Measurements from ENCODE around the gene TRAF5.
"Not testable (repeated sequence)": the region's sequence is repeated elsewhere in the genome, so short reads cannot be mapped to it uniquely, and the experiment has no call there.

Gene TRAF5

DNA sequence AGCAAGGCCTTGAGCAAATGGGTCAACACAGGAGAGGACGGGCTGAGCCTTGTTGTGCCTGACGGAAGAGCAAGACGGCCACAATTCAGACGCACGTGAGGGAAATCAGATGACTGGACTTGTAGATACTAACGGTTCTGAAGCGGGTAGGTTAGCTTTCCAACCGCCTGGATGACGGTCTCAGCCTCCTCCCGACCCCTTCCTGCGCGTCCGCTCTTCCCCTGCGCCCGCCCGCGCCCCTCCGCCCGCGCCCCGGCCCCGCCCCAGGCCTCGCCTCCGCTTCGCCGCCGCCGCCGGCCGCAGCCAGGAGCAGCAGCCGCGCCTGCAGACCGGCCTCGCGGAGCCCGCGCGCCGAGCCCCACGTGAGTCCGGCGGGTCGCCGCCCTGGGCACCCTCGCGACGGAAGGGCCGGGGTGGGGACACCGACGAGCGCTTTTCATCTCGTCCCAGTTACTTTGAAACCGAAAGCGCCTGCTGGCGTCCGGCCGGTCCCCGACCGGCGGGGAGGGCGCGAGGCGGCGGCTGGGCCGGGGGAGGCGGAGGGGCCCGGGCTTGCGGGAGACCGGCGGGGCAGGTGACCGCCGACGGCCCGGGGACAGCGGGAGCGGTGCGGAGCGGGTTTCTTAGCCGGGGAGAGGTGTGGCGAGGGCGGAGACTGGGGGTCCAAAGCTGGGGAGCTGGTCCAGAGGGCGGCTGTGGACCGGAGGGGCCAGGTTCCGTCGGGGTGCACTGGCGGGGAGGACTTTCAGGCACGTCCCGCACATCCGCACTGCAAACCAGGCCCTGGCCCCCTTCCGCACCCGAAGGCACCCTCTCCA, at the start of gene TRAF5:
TSS of gene TRAF5 (plus strand) at position 306 of the 818 bp plus-strand sequence. CDS start 26,407 bp downstream, outside the sequence.
- FAIRE-seq, result no peak
- peak; percentile 59 for DNase-seq (ENCODE audit: insufficient read length, low spot score)

GRCh38 chr1:211279340-211279739, 47.3 kb upstream of the TRAF5 start:
- DNase-seq (ENCODE audit: insufficient read length, low spot score), result no peak
- FAIRE-seq, result no peak

DNA sequence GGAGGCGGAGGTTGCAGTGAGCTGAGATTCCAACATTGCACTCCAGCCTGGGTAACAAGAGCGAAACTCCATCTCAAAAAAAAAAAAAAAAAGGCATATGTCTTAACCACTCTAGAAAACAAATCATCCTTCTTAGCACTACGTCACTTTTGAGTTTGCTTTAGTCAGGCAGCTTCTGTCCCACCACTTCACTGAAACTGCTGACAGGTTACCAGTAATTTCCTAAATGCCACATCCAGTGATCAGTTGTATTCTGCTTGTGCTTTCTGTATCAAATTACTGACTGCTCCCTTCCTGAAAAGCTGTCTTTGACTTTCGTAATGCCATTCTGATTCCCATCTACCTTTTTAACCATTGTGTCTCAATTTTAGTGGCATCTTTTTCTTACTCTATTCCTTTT, 45.7 kb upstream of the TRAF5 start:
- FAIRE-seq, result no peak

DNA sequence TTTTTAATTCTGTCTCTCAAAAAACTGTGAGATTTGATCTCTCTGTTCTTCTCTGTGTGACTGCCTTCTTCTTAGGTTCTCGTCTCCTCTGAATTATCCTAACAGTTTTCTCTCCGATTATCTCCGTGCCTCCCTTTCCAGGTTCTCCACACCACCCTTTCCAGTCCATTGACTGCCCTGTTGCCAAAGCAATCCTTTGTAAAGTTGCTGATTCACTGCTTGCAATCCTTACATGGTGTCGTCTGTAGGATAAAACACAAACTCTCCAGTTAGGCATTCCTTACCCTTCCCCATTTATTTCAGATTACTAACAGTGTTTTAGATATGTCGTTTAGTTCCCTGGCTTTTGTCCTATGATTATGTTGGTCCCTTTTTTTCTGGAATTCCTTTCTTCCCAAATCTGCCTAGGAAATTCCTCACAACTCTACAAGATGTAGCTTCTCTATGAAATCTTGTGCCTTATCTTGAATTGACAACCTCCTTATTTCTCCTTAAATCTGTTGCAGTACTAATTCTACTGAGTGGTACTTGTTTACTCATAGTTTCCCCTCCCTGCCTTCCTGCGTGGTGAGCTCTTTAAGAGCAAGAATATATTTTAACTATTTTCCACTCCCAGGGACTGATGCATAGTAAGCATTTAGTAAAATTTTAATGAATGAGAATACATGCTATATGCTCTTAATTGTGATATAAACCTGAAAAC, 45.2 kb upstream of the TRAF5 start:
- DNase-seq (ENCODE audit: insufficient read length, low spot score) (no peak), FAIRE-seq (no peak)

More for the DNA sequence above, 45.7 kb upstream of the TRAF5 start:
- no peak for DNase-seq (ENCODE audit: insufficient read length, low spot score)

DNA sequence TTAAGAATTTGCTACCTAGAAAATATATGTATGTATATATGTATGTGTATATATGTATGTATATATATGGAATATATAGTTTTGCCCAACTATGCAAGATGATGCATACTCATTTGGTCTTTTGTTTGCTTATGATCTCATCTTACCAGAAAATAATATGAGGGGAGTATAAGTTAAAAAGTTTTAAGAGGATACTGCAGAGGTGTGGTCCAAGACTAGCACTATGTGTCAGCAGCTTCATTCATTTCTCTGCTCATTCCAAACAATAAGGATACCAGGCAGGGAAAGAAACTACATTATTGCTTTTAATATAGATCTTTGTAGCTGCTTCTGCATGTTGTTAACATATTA, 44.6 kb upstream of the TRAF5 start:
- DNase-seq (ENCODE audit: insufficient read length, low spot score) (no peak), FAIRE-seq (no peak)

DNA sequence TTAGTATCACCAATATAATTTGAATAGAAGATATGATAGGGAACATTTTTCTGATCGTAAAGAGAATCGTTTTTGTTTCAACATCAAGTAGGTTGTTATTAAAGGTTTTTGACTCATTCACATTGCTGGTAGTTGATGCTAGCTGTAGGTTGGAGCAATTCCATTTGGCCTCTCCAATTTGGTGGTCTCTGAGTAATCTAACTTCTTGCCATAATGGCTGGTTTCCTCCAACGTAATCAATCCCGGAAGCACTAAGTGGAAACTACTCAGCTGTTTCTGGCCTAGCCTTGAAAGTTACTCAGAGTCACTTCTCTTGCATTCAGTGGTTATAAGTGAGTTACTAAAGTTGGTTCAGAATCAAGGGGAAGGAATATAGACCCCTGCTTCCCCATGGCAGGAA, 41.4 kb upstream of the TRAF5 start:
- FAIRE-seq, result no peak
- DNase-seq (ENCODE audit: insufficient read length, low spot score), result no peak

DNA sequence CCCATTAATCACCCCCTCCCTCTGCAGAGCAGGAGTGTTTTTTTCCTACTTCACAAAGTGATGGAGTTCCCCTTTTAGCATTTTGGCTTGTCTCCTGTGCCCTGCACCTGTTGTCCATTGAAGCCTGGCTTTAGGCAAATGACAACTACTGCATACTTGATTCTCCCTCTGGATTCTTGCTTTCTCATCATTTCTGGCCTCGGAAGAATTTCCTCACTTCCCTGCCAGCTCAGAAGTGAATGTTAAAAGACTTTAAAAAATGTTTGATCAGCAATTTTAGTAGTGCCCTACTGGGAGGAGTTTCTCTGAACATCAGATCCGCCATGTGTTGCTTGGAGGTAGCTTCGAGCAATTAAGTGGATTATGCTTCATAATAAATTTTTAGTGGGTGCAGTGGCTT, 39.4 kb upstream of the TRAF5 start:
- DNase-seq (ENCODE audit: insufficient read length, low spot score) (no peak), FAIRE-seq (no peak)

DNA sequence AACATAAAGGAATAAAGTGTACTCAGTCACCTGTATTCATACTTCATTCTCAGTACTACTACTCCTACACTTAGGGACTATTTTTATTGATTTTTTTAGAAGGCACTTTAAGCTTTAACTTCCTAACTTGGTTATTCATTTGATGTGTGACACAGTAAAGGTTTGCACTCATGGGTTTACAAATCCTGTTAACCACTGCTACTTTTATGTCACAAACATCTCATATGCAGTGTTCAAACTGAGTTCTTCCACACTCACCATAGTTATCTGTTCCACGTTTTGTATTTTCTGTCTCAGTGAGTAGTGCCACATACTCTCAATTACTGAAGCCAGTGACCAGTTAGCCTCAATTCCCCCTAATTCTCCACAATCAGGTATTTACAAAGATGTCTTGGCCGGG, 34.2 kb upstream of the TRAF5 start:
- DNase-seq (ENCODE audit: insufficient read length, low spot score) (no peak), FAIRE-seq (no peak)

- DNase-seq (ENCODE audit: insufficient read length, low spot score), result no peak
- no peak for FAIRE-seq
These were observed 30.2 kb upstream of the TRAF5 start for GRCh38 chr1:211296396-211296795.

DNA sequence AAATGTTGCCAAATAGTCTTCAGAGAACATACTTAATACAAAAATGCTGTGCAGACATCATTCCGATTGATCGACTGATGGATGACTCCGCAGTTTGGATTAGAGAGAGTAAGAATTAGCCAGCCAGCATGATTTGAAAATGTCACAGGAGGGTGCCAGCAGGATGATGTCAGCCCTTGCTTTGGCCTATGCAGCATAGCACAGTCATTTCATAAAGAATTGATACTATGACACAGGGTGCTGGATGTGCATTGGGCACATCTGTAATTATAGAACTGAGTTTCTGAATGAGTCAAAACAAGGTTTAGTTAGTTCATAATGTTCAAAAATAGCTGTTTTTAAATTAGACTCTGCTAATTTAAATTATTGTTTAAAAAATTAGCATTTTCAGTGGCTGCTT, 21.6 kb upstream of the TRAF5 start:
- FAIRE-seq (peak; percentile 52), DNase-seq (ENCODE audit: insufficient read length, low spot score) (no peak)

DNA sequence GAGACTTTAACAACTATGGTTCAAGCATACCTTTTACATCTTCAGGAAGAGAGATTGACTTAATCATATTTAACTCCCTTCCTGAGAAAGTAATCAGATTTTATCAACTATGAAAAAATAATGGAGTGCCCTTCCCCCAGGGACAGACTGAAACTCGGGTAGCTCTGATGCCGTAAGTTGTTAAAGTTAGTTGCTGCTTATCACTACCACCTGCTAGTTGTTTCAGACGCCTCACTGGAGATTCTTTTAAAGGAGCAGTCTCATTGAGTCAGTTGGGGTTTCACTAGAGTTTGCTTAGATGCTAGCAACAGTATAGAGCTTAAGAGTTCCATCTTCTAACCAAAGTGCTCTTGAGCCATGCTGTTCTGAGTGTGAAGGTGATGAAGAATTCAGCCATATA, 17.0 kb upstream of the TRAF5 start:
- FAIRE-seq (no peak), DNase-seq (ENCODE audit: insufficient read length, low spot score) (no peak)

- FAIRE-seq (no peak), DNase-seq (ENCODE audit: insufficient read length, low spot score) (no peak)
These were observed 13.2 kb upstream of the TRAF5 start for GRCh38 chr1:211313392-211313791.

GRCh38 chr1:211318576-211319280, 7.9 kb upstream of the TRAF5 start:
- DNase-seq (ENCODE audit: insufficient read length, low spot score) (no peak), FAIRE-seq (no peak)

DNA sequence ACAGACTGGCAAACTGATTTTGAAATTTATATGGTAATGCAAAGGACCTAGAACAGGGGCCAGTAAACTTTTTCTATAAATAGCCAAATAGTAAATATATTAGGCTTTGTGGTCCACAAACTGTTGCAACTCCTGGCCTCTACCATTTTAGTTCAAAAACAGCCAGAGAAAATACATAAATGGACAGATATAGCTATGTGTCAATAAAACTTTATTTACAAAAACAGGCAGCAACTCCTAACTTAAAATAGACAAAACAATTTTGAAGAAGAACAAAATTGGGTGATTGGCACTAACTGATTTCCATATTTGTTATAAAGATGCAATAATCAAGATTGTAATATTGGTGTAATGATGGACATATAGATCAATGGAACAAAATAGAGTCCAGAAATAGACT, 6.7 kb upstream of the TRAF5 start:
- FAIRE-seq, result no peak

GRCh38 chr1:211320980-211321379, 5.7 kb upstream of the TRAF5 start:
- no peak for DNase-seq (ENCODE audit: insufficient read length, low spot score)
- FAIRE-seq, result peak; percentile 70

More for the DNA sequence above, 6.7 kb upstream of the TRAF5 start:
- DNase-seq (ENCODE audit: insufficient read length, low spot score), result no peak

- not testable (repeated sequence) for FAIRE-seq
These were observed 5.0 kb upstream of the TRAF5 start for GRCh38 chr1:211321646-211322045.

DNA sequence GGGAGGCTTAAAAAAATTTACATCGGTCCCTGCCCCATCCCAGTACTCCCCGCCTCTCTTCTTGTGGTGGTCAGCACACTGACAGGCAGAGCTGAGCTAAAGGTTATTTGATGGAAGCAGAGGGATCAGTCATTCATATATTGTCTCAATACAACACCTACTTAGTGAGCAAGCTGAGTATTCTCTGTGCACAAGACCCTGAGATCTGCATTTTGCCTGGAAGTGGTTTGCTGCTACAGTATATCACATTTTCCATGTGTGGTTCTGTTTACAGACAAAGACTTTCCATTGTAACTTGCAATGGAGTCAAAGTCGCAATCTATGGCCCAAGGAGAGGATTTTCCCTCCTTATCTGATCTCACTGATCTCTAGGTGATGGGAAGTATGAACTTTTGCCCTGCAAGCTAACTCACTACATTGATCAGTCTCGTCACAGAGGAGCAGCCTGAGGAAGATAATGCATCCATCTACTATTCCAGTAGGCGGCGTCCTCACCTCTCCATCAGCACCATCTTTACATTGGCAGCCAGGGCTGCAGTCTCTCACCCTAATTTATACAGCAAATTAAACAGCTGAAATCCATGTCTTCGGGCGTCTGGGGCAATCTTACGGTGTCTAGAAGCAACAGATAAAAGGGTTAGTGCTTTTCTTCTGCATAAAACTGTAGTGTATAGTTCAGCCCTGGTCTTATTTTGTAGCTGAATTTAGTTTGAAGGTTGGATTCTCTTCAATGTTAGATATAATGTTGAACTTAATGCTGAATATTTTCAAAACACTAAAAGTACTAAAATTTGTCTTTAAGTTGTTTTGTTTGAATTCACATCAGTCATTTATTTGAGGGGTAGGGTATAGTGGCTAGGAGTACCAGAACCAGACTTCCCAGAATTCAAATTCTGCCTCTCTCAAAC, 3.2 kb upstream of the TRAF5 start:
- peak; percentile 97 for FAIRE-seq
- no peak for DNase-seq (ENCODE audit: insufficient read length, low spot score)

More at GRCh38 chr1:211321646-211322045, 5.0 kb upstream of the TRAF5 start:
- not testable (repeated sequence) for DNase-seq (ENCODE audit: insufficient read length, low spot score)

- DNase-seq (ENCODE audit: insufficient read length, low spot score) (no peak), FAIRE-seq (no peak)
These were observed 1.4 kb upstream of the TRAF5 start for GRCh38 chr1:211324992-211325775.

DNA sequence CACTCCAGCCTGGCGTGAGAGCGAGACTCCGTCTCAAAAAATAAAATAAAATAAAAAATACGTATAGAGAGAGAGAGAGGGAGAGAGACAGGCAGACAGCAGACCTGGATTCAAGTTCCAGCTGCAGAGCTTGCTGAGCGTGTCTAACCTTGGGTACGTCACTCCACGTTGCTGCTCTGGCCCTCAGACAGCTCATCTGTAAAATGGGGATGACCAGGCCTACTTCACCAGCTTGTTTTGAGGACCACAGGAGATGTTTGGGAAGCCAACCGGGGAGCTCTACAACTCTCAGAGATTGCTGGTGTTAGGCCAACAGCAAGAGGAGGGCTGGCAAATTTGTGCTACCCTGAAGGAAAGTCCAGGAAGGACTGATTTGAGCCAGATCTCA, 499 bp upstream of the TRAF5 start:
- DNase-seq (ENCODE audit: insufficient read length, low spot score) (no peak), FAIRE-seq (peak; percentile 21)
